Vagina (tissue), 2 donors: ENCODE data around the gene ADARB2.

Experiments
- CTCF ChIP-seq, 3 experiments: fragments of 450-650 bp in 2 of 3; fragments of 200-600 bp in 1 of 3; sonication (generic) in 1 of 3; IDR thresholded peaks; one replicate each; pipeline ENCODE4 v1.5.1; 2017 to 2019; ENCODE audit warnings: antibody characterized with exemption in 3 of 3, mild to moderate bottlenecking in 2 of 3, moderate library complexity in 2 of 3
- POLR2A ChIP-seq, 2 donors: fragments of 450-650 bp; IDR thresholded peaks; one replicate each; pipeline ENCODE4 v1.6.1; 2017; ENCODE audit warnings: antibody characterized with exemption in 2 of 2, mild to moderate bottlenecking in 2 of 2, moderate library complexity in 2 of 2
- POLR2AphosphoS5 ChIP-seq, 2 donors: sonication (generic); formaldehyde crosslinking; IDR thresholded peaks; one replicate each; pipeline ENCODE4 v1.9.0; 2017; ENCODE audit warnings: antibody characterized with exemption in 2 of 2, mild to moderate bottlenecking in 2 of 2, low read depth in 1 of 2; ENCODE audit not compliant: insufficient read depth in 1 of 2

GRCh38 chr10:1491901-1492300, 245.4 kb downstream of the ADARB2 start:
- no peak for TF ChIP-seq CTCF (IDR thresholded peaks at IDR 0.05)
- TF ChIP-seq POLR2A (IDR thresholded peaks at IDR 0.05), result no peak
- no peak for TF ChIP-seq POLR2AphosphoS5 (IDR thresholded peaks at IDR 0.05; ENCODE audit: insufficient read depth in 1 of 2, low read depth in 1 of 2)
